Measurements from ENCODE around the gene AP3M1.
A peak's percentile ranks its signal among the peaks of the same experiment; 100 is the strongest.
"Not testable (repeated sequence)": the region's sequence is repeated elsewhere in the genome, so short reads cannot be mapped to it uniquely, and the experiment has no call there.

AP3M1 gene

GRCh38 chr10:74150204-74150989 is at the start of gene AP3M1:
TSS of gene AP3M1 (minus strand) at chr10:74150828. CDS start at chr10:74138379, 12,449 bp downstream.
- DNase-seq (ENCODE audit: low read depth in 2 of 2), result peak; percentile 41 to 68

- no peak for DNase-seq (ENCODE audit: low read depth in 2 of 2)
These were observed 48.7 kb upstream of the AP3M1 start for GRCh38 chr10:74199315-74199714.

GRCh38 chr10:74194999-74195398 is 44.4 kb upstream of the AP3M1 start:
- no peak for DNase-seq (ENCODE audit: low read depth in 2 of 2)

GRCh38 chr10:74194545-74194944 is 43.9 kb upstream of the AP3M1 start:
- no peak for DNase-seq (ENCODE audit: low read depth in 2 of 2)

- DNase-seq (ENCODE audit: low read depth in 2 of 2), result no peak
These were observed 39.9 kb upstream of the AP3M1 start for GRCh38 chr10:74190494-74190893.

GRCh38 chr10:74189999-74190421 is 39.4 kb upstream of the AP3M1 start:
- DNase-seq (ENCODE audit: low read depth in 2 of 2), result no peak

- DNase-seq (ENCODE audit: low read depth in 2 of 2), result not testable (repeated sequence)
These were observed 38.0 kb upstream of the AP3M1 start for GRCh38 chr10:74188617-74189016.

GRCh38 chr10:74187237-74187636 is 36.6 kb upstream of the AP3M1 start:
- no peak for DNase-seq (ENCODE audit: low read depth in 2 of 2)

- DNase-seq (ENCODE audit: low read depth in 2 of 2), result no peak
These were observed 36.0 kb upstream of the AP3M1 start for GRCh38 chr10:74186678-74187077.

- DNase-seq (ENCODE audit: low read depth in 2 of 2), result no peak
These were observed 28.6 kb upstream of the AP3M1 start for GRCh38 chr10:74179111-74179710.

- no peak for DNase-seq (ENCODE audit: low read depth in 2 of 2)
These were observed 27.6 kb upstream of the AP3M1 start for GRCh38 chr10:74178042-74178791.

- no peak for DNase-seq (ENCODE audit: low read depth in 2 of 2)
These were observed 26.6 kb upstream of the AP3M1 start for GRCh38 chr10:74177140-74177677.

GRCh38 chr10:74176380-74177139 is 25.9 kb upstream of the AP3M1 start:
- DNase-seq (ENCODE audit: low read depth in 2 of 2), result peak; percentile 91 to 92

GRCh38 chr10:74175510-74176379 is 25.1 kb upstream of the AP3M1 start:
- DNase-seq (ENCODE audit: low read depth in 2 of 2), result no peak

- no peak for DNase-seq (ENCODE audit: low read depth in 2 of 2)
These were observed 23.9 kb upstream of the AP3M1 start for GRCh38 chr10:74174521-74174920.

GRCh38 chr10:74171625-74172024 is 21.0 kb upstream of the AP3M1 start:
- DNase-seq (ENCODE audit: low read depth in 2 of 2), result no peak

GRCh38 chr10:74167443-74167842 is 16.8 kb upstream of the AP3M1 start:
- DNase-seq (ENCODE audit: low read depth in 2 of 2), result no peak

- DNase-seq (ENCODE audit: low read depth in 2 of 2), result no peak
These were observed 14.9 kb upstream of the AP3M1 start for GRCh38 chr10:74165530-74165901.

- no peak for DNase-seq (ENCODE audit: low read depth in 2 of 2)
These were observed 14.3 kb upstream of the AP3M1 start for GRCh38 chr10:74164716-74165529.
